ENCODE results near the gene QPCTL.
A peak's percentile ranks its signal among the peaks of the same experiment; 100 is the strongest.

QPCTL gene

GRCh38 chr19:45692187-45693105 is at the start of gene QPCTL:
Gene QPCTL, plus strand, starts transcription at chr19:45692666. Its CDS starts 38 bp downstream, at chr19:45692704.
- peaks cover 95% of the 10 kb centered on the region for H3K36me3 Mint-ChIP-seq
- H3K9me3 Mint-ChIP-seq = no peaks in the 10 kb centered on the region
- H3K4me3 Mint-ChIP-seq = peak within 1 kb of the TSS; percentile 90
- H3K27ac Mint-ChIP-seq = peak within 1 kb of the TSS; percentile 97
- ATAC-seq = peak; percentile 95
- DNase-seq (ENCODE audit: low spot score in 2 of 2) = peak; percentile 92 to 99
- peaks cover 33% of the 10 kb centered on the region for H3K4me1 Mint-ChIP-seq

GRCh38 chr19:45643024-45643926 is 49.2 kb upstream of the QPCTL start:
- Mint-ChIP-seq H3K27ac (peak overlapping the region; percentile 96), H3K4me3 (peak overlapping the region; percentile 77), H3K9me3 (no peaks in the 10 kb centered on the region), H3K4me1 (peaks cover 75% of the 10 kb centered on the region), H3K36me3 (peaks cover 55% of the 10 kb centered on the region)
- DNase-seq (ENCODE audit: low spot score in 2 of 2) (peak; percentile 97 to 99), ATAC-seq (peak; percentile 69)

DNA sequence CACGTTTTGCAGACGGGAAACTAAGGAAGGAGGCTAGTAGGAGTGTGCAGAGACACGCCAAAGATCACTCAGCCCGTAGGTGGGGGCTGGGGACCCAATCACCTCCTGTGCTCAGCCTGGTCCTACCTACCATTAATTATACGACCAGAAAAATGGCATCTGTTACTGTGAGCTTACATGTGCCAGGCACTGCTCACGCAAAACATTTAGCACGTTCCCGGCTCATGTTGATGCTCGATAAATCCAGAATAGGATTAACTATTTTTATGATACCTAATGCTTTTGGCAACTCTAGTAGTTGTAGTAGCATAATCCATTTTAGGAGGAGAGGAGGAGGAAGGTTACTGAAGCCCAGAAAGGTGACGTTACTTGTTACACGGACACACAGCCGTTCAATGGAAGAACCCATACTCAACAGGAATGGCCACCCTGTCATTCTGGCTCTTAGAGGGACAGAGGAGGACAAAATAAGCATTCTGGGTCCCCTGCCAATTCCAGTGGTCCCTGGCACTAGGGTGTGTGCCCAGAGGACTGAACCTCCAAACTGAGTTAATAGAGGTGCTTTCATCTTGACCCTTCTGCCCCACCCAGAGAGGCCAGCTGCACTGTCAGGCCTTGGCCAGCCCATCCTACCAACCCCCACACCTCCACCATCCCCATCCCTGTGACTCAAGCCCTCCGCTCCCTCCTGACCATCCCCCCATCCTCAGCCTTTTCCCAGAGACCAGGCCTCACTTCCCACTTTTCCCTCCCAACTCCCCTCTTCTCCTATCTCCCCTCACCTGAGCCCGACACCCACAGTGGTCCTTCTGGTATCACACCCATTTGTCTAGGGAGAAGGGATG is 48.3 kb upstream of the QPCTL start:
- ATAC-seq = no peak
- Mint-ChIP-seq H3K36me3 (peaks cover 46% of the 10 kb centered on the region), H3K4me3 (peak overlapping the region; percentile 77), H3K9me3 (no peaks in the 10 kb centered on the region), H3K4me1 (peaks cover 66% of the 10 kb centered on the region), H3K27ac (peak overlapping the region; percentile 84)
- peak in 1 of 2 donors; percentile 53 for DNase-seq (ENCODE audit: low spot score in 2 of 2)

- peak overlapping the region; percentile 84 for H3K27ac Mint-ChIP-seq
Observed at GRCh38 chr19:45645068-45645630, 47.3 kb upstream of the QPCTL start.

DNA sequence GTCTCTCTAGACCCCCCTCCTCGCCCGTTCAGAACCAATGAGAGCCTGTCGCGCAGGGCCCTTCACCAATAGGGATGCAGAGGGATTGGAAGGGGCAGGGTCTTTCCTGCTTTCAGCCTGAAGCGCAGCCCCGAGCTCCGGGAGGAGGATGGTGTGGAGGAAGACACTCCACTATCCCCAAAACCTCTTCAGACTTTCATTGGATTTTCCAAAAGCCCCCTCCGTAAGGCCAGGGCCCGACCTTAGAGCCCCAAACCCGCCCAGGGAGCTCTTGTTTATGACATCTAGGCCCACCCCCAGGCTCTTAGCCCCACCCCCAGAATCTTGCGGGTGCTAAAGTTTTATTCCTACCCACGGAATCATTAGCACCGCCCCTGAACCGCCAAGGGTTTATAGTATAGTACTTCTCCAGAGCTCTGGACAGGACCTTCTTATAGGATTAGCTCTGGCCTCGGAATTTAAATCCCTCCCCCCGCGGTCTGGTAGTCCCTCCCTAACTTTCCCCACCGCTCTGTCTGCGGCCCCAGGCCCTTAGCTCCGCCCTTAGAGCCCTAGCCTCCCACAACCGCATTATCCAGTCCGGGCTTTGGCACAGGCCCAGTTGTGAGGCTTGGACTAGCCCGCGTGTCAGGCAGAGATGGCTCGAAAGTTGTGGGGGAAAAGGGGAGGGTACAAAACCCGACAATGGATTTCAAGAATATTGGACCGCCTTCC is 46.7 kb upstream of the QPCTL start:
- no peaks in the 10 kb centered on the region for H3K9me3 Mint-ChIP-seq

More at GRCh38 chr19:45645068-45645630, 47.3 kb upstream of the QPCTL start:
- Mint-ChIP-seq H3K36me3 (peaks cover 39% of the 10 kb centered on the region), H3K4me3 (peak overlapping the region; percentile 77), H3K4me1 (peaks cover 62% of the 10 kb centered on the region), H3K9me3 (no peaks in the 10 kb centered on the region)
- DNase-seq (ENCODE audit: low spot score in 2 of 2) (peak in 1 of 2 donors; percentile 56), ATAC-seq (no peak)

DNA sequence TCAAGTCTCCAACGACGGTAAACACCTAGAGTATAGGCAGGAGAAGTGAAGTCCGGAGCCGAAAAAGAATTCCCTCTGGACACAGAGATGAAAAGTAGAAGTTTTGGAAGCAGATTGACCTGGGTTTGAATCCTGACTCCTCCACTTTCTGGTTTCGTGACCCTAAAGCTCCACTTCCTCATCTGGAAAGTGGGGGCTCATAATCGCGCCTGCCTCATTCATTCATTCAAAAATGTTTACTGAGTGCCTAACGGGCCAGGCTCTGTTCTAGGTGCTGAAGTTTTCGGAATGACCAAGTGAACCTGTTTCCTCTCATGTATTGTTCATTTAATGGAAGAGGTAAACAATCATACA is 46.1 kb upstream of the QPCTL start:
- Mint-ChIP-seq H3K27ac (peak overlapping the region; percentile 84), H3K4me1 (peaks cover 51% of the 10 kb centered on the region), H3K4me3 (peak overlapping the region; percentile 77), H3K36me3 (peaks cover 27% of the 10 kb centered on the region), H3K9me3 (no peaks in the 10 kb centered on the region)
- DNase-seq (ENCODE audit: low spot score in 2 of 2) = no peak
- no peak for ATAC-seq

More for the DNA sequence above, 46.7 kb upstream of the QPCTL start:
- ATAC-seq (peak; percentile 62), DNase-seq (ENCODE audit: low spot score in 2 of 2) (peak; percentile 76 to 93)
- peak overlapping the region; percentile 84 for H3K27ac Mint-ChIP-seq
- H3K4me3 Mint-ChIP-seq = peak overlapping the region; percentile 77
- peaks cover 56% of the 10 kb centered on the region for H3K4me1 Mint-ChIP-seq
- peaks cover 33% of the 10 kb centered on the region for H3K36me3 Mint-ChIP-seq

GRCh38 chr19:45650722-45651121 is 41.7 kb upstream of the QPCTL start:
- Mint-ChIP-seq H3K27ac (no peak overlapping the region), H3K36me3 (peaks cover 6% of the 10 kb centered on the region), H3K9me3 (no peaks in the 10 kb centered on the region), H3K4me1 (peaks cover 9% of the 10 kb centered on the region), H3K4me3 (no peak overlapping the region)
- DNase-seq (ENCODE audit: low spot score in 2 of 2) = no peak
- no peak for ATAC-seq

- DNase-seq (ENCODE audit: low spot score in 2 of 2) = no peak
- H3K4me3 Mint-ChIP-seq = no peak overlapping the region
- H3K27ac Mint-ChIP-seq = no peak overlapping the region
- no peaks in the 10 kb centered on the region for H3K9me3 Mint-ChIP-seq
- H3K36me3 Mint-ChIP-seq = no peaks in the 10 kb centered on the region
- no peaks in the 10 kb centered on the region for H3K4me1 Mint-ChIP-seq
- ATAC-seq = no peak
Observed at GRCh38 chr19:45653634-45654033, 38.8 kb upstream of the QPCTL start.

- Mint-ChIP-seq H3K4me3 (no peak overlapping the region), H3K9me3 (no peaks in the 10 kb centered on the region), H3K27ac (no peak overlapping the region), H3K36me3 (no peaks in the 10 kb centered on the region), H3K4me1 (no peaks in the 10 kb centered on the region)
- ATAC-seq = no peak
- no peak for DNase-seq (ENCODE audit: low spot score in 2 of 2)
Observed at GRCh38 chr19:45655073-45655472, 37.4 kb upstream of the QPCTL start.

DNA sequence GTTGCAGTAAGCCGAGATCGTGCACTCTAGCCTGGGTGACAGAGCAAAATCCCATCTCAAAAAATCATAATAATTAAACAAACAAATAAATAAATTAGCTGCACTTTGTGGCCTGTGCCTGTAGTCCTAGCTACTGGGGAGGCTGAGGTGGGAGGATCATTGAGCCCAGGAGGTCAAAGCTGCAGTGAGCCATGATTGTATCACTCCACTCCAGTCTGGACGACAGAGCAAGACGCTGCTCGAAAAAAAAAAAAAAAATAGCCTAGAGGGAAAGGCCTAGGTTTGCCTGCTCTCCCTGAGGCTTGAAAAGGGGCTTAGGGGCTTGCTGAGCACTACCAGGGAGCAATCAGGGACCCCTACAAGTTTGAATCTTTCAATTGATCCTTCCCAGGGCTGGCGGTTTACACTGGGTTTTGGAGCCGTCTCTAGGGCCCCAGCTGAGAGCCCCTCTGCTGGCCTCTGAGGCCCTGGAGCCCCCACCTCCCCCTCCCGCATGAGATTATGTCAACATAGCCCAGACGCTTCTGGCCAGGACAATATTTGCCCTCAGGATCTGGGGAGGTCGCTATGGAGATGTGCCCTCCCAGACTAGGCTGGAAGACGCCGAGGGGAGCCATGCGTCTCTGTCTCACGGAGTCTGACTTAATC is 34.8 kb upstream of the QPCTL start:
- no peaks in the 10 kb centered on the region for H3K9me3 Mint-ChIP-seq
- no peak overlapping the region for H3K27ac Mint-ChIP-seq
- H3K4me3 Mint-ChIP-seq = no peak overlapping the region
- no peak for DNase-seq (ENCODE audit: low spot score in 2 of 2)
- ATAC-seq = no peak
- no peaks in the 10 kb centered on the region for H3K36me3 Mint-ChIP-seq
- no peaks in the 10 kb centered on the region for H3K4me1 Mint-ChIP-seq

- peak overlapping the region; percentile 2 for H3K27ac Mint-ChIP-seq
- H3K9me3 Mint-ChIP-seq = no peaks in the 10 kb centered on the region
- H3K4me1 Mint-ChIP-seq = peaks cover 4% of the 10 kb centered on the region
- ATAC-seq (no peak), DNase-seq (ENCODE audit: low spot score in 2 of 2) (no peak)
- H3K4me3 Mint-ChIP-seq = no peak overlapping the region
- no peaks in the 10 kb centered on the region for H3K36me3 Mint-ChIP-seq
Observed at GRCh38 chr19:45659096-45659729, 33.3 kb upstream of the QPCTL start.

DNA sequence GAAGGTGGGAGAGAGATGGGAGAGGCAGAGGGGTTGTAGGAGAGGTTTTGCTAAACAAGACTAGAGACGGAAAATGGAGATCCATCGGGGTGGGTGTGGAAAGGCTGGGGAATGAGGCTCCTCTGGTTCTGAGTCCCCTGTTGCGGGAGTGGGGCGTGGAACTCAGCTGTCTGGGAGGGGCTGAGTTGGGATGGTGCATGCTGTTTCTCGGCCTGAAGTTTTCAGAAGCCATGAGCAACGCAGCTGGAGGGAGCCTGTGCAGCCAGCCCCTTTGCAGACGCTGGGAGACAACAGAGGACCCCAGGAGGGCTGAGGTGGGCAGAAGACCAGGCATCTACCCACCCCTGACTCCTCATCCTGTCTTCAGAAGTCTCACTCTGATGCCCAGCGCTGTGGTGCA is 31.8 kb upstream of the QPCTL start:
- Mint-ChIP-seq H3K4me1 (peaks cover 12% of the 10 kb centered on the region), H3K9me3 (no peaks in the 10 kb centered on the region), H3K36me3 (no peaks in the 10 kb centered on the region), H3K4me3 (no peak overlapping the region), H3K27ac (no peak overlapping the region)
- ATAC-seq (no peak), DNase-seq (ENCODE audit: low spot score in 2 of 2) (no peak)

DNA sequence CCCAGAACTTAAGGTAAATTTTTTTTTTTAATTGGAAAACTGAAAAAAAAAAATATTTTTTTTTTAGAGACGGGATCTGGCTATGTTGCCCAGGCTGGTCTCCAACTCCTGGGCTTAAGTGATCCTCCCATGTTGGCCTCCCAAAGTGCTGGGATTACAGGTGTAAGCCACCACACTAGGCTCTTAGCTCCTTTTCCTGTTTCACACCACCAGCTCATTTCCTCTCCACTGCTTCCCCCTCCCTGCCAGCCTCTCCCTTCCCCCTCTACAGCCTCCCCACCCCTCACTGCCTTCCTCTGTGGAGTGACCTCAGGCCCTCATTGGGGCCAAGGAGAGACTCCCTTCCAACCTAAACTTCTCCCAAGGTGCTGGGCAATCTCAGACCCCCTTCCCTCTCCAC is 28.7 kb upstream of the QPCTL start:
- ATAC-seq (no peak), DNase-seq (ENCODE audit: low spot score in 2 of 2) (no peak)
- Mint-ChIP-seq H3K4me3 (no peak overlapping the region), H3K27ac (peak overlapping the region; percentile 7), H3K36me3 (peaks cover 5% of the 10 kb centered on the region), H3K4me1 (peaks cover 29% of the 10 kb centered on the region), H3K9me3 (no peaks in the 10 kb centered on the region)

Measured in stimulated activated effector memory CD8-positive, alpha-beta T cell treated with anti-CD3 and anti-CD28 coated beads, Interleukin-12 subunit alpha, Interleukin-12 subunit beta, amount 100 ng/mL, for 72 hours (primary cell).